GM12875 (cell line): ENCODE measurements around the gene WARS2.

Experiments
- H3K4me3 ChIP-seq: one replicate; pipeline ENCODE4 v1.5.1; 2011; ENCODE audit warnings: low read depth, low read length, control low read depth
- TF ChIP-seq, protein P1 (sequence below): IDR thresholded peaks from 2 replicates; pipeline ENCODE4 v1.5.1; 2011; ENCODE audit warnings: low read depth, mild to moderate bottlenecking, control low read depth, inconsistent platforms, low read length, moderate library complexity, borderline replicate concordance; ENCODE audit not compliant: insufficient read depth

Gene WARS2

DNA sequence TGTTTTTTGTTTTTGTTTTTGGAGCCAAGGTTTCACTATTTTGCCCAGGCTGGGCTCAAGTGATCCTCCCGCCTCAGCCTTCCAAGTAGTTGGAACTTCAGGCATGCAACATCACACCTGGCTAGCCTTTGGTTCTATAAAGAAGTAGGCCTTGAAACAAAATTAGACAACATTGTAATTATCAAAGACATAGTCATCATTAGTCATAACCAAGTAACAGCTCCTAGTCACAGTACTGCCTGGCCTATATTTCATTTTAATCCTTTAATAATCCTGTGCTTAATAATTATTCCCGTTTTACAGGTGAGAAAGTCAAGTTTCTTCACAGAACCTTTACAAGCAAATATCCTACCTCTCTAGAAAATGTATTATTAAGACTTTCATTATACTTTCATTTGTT, 100.0 kb downstream of the WARS2 start:
- no peak overlapping the region for H3K4me3 ChIP-seq
- TF ChIP-seq, protein P1, sequence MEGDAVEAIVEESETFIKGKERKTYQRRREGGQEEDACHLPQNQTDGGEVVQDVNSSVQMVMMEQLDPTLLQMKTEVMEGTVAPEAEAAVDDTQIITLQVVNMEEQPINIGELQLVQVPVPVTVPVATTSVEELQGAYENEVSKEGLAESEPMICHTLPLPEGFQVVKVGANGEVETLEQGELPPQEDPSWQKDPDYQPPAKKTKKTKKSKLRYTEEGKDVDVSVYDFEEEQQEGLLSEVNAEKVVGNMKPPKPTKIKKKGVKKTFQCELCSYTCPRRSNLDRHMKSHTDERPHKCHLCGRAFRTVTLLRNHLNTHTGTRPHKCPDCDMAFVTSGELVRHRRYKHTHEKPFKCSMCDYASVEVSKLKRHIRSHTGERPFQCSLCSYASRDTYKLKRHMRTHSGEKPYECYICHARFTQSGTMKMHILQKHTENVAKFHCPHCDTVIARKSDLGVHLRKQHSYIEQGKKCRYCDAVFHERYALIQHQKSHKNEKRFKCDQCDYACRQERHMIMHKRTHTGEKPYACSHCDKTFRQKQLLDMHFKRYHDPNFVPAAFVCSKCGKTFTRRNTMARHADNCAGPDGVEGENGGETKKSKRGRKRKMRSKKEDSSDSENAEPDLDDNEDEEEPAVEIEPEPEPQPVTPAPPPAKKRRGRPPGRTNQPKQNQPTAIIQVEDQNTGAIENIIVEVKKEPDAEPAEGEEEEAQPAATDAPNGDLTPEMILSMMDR = no peak

DNA sequence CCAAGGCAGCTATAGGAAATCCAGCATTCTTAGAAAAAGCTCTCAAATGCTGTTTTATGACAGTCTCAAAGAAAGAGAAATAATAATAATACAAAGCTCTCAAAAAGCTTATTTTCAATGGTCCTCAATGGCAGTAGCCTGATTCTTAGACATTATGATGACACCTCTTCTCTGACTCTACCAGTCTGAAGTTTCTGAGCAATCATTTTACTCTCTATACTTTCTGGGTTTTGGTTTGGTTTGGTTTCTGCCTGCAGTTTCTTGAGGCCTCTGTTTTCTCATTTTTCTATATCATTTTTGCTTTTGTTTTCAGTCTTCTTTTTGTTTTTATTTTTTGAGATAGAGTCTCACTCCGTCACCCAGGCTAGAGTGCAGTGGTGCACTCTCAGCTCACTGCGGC, 102.1 kb downstream of the WARS2 start:
- TF ChIP-seq, protein P1 = no peak
- no peak overlapping the region for H3K4me3 ChIP-seq

DNA sequence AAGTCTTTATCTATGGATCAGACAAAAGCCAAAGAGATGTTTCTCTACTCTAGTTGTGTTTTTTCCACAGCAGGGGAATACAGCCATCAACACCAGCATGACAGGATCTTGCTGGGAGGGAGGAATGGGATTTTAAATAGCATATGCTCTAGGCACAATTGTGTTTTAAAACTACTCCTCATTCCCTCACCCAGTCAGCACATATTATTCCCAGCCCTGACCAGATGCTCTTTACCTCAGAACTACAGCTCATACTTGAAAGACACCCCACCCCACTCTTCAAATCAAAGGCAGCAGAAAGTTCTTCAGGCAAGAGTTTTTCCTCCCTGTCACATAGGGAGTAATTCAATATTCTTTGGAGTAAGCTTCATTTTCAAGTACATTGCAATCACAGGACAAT, 106.1 kb downstream of the WARS2 start:
- TF ChIP-seq, protein P1 = no peak
- H3K4me3 ChIP-seq = no peak overlapping the region

DNA sequence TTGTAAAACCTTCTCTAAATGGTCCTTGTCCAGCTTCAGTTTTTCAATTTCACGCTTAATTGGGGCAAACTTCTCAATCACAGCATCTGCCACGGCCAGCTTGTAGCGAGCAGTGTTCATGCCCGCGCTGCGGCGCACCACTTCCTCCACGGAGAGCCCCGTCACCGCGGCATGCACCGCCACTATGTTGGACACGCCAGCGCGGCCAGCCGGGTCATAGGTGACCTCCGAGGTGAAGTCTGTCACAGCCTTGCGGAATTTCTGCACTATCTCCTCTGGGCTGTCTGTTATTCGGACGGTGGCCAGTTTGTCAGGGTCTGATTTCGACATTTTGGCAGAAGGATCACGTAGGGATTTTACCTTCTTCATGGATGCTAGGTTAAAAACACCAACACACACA, 107.5 kb downstream of the WARS2 start:
- TF ChIP-seq, protein P1 = no peak
- no peak overlapping the region for H3K4me3 ChIP-seq

DNA sequence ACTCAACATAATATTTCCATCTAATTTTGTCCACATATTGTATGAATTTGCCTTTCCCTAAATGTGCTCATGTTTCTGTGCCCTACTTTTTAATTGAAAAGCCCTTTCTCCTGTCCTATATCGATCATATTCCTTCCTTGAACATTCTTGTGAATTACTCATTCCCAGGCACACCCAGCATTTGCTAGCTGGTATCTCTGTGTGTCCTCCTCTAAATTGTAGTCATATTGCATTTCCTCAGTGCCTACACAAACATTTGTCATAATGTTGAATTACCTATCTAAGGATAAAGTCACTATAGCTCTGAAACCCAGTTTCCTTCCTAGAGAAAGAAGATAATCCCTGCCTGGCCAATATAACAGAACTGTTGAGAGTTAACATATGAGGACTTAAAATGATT, 112.7 kb downstream of the WARS2 start:
- no peak overlapping the region for H3K4me3 ChIP-seq
- TF ChIP-seq, protein P1 = no peak

DNA sequence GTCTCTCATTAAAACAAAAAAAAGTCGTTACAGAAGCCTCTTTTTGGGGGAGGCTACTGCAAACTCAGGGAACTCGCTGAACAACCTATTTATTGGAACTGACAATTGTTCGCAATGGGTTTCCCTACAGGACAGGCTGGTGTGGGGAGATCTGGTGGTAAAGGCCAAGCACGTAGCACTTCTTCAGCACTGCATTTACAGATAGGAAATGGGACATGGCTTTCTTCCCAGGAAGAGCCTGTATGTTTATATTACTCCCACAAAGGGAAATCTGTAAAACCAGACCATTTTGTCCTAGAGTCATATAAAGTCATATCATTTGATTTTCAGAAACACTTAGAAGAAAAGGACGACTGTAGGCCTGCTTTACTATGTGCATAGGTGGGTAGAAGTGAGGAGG, 113.5 kb downstream of the WARS2 start:
- TF ChIP-seq, protein P1 = no peak

DNA sequence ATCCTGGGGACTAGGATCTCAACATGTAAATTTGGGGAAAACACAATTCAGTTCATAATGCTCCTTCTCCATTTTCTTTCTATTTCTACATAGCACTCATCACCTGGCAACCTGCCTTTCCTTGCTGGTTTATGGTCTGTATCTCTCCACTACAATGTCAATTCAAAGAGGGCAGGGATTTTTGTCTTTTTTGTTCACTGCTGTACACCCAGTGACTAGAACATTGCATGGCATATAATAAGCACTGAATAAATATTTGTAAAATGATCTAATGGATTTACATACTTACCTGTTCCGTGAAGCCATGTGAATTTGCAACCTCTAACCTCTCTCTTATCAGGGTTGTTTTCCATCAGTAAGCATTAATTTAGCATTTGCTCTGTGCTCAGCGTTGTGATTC, 124.9 kb downstream of the WARS2 start:
- TF ChIP-seq, protein P1 = no peak
- no peak overlapping the region for H3K4me3 ChIP-seq

More for the DNA sequence above, 113.5 kb downstream of the WARS2 start:
- no peak overlapping the region for H3K4me3 ChIP-seq
